ENCODE results near the gene NPRL2. TPM values are rescaled to one million over a fixed set of nuclear protein-coding genes. Genes with fewer than 3 reads are reported as not detected.

NPRL2 gene
- total and polyA plus RNA-seq, 2 experiments from 2014 or later, result 33.2 to 51.9 TPM

GRCh38 chr3:50383750-50384149 lies 33.2 kb upstream of the NPRL2 start:
- Histone ChIP-seq H3K4me1 (ENCODE audit: low read depth) (no peaks in the 10 kb centered on the region), H3K4me3 (no peak overlapping the region)
- no peak for TF ChIP-seq CTCF (IDR thresholded peaks at IDR 0.05; ENCODE audit: low read depth, low read length)

DNA sequence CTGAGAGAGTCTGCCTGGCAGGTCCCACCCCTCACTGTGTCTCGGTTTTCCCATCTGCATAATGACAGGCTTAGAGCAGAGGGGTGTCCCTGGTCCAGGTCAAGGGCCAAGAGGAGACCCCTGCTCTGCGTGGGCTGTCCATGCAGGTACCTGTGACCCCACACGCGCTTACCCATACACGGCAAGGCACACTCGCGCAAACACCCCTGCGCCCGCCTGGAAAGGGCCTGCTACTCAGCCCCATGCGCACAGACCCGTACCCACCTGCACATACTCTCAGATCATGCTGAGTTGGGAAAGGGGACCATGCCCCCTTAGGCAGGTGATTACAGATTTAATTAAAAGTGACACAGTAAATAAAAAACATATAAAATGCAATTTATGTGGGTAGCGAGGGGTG lies 32.1 kb upstream of the NPRL2 start:
- Histone ChIP-seq H3K27me3 (no peaks in the 10 kb centered on the region), H3K27ac (no peak overlapping the region), H3K36me3 (no peaks in the 10 kb centered on the region), H3K4me3 (no peak overlapping the region), H3K9me3 (ENCODE audit: low read depth) (no peaks in the 10 kb centered on the region), H3K4me1 (ENCODE audit: low read depth) (no peaks in the 10 kb centered on the region)
- DNase-seq (ENCODE audit: low read depth in 1 of 2, low spot score in 1 of 2), result no peak
- no peak for TF ChIP-seq CTCF (IDR thresholded peaks at IDR 0.05; ENCODE audit: low read depth, low read length)

More at GRCh38 chr3:50383750-50384149, 33.2 kb upstream of the NPRL2 start:
- Histone ChIP-seq H3K9me3 (ENCODE audit: low read depth) (no peaks in the 10 kb centered on the region), H3K27me3 (no peaks in the 10 kb centered on the region), H3K27ac (no peak overlapping the region), H3K36me3 (no peaks in the 10 kb centered on the region)
- DNase-seq (ENCODE audit: low read depth in 1 of 2, low spot score in 1 of 2), result no peak

DNA sequence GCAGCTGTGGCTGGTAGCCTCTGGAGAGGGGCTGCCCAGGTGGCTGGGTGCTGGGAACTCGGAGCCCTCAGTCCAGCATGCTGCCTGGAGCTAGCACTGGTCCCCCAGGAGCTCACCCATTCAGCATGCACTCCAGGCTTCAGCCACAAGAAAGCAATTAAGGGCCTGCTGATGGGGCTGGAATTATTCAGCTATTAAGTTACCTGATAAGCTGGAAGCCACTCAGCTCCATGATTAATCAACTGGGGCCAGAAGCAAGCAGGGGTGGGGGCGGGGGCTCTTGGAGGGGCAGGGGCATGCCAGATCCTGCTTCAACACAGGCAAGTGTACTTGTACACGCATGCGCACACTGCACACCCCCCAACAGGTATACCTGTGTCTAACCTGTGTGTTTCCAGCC lies 30.8 kb upstream of the NPRL2 start:
- Histone ChIP-seq H3K9me3 (ENCODE audit: low read depth) (no peaks in the 10 kb centered on the region), H3K27ac (no peak overlapping the region), H3K4me1 (ENCODE audit: low read depth) (no peaks in the 10 kb centered on the region), H3K4me3 (no peak overlapping the region), H3K27me3 (no peaks in the 10 kb centered on the region), H3K36me3 (no peaks in the 10 kb centered on the region)
- DNase-seq (ENCODE audit: low read depth in 1 of 2, low spot score in 1 of 2), result no peak
- no peak for TF ChIP-seq CTCF (IDR thresholded peaks at IDR 0.05; ENCODE audit: low read depth, low read length)

- no peak for DNase-seq (ENCODE audit: low read depth in 1 of 2, low spot score in 1 of 2)
- H3K9me3 ChIP-seq (ENCODE audit: low read depth), result no peaks in the 10 kb centered on the region
- H3K4me3 ChIP-seq, result no peak overlapping the region
- H3K36me3 ChIP-seq, result no peaks in the 10 kb centered on the region
- H3K4me1 ChIP-seq (ENCODE audit: low read depth), result no peaks in the 10 kb centered on the region
- no peak overlapping the region for H3K27ac ChIP-seq
- no peaks in the 10 kb centered on the region for H3K27me3 ChIP-seq
- no peak for TF ChIP-seq CTCF (IDR thresholded peaks at IDR 0.05; ENCODE audit: low read depth, low read length)
Measured at GRCh38 chr3:50380405-50381085, 30.0 kb upstream of the NPRL2 start.

GRCh38 chr3:50378757-50379156 lies 28.2 kb upstream of the NPRL2 start:
- H3K27ac ChIP-seq, result no peak overlapping the region
- no peaks in the 10 kb centered on the region for H3K36me3 ChIP-seq
- TF ChIP-seq CTCF (IDR thresholded peaks at IDR 0.05; ENCODE audit: low read depth, low read length), result no peak
- no peak for DNase-seq (ENCODE audit: low read depth in 1 of 2, low spot score in 1 of 2)
- H3K4me1 ChIP-seq (ENCODE audit: low read depth), result no peaks in the 10 kb centered on the region
- no peaks in the 10 kb centered on the region for H3K27me3 ChIP-seq
- H3K9me3 ChIP-seq (ENCODE audit: low read depth), result no peaks in the 10 kb centered on the region
- H3K4me3 ChIP-seq, result no peak overlapping the region
